HG03025 (cell line): ENCODE measurements around the gene KRTAP1-3.
"Not testable (repeated sequence)": the region's sequence is repeated elsewhere in the genome, so short reads cannot be mapped to it uniquely, and the experiment has no call there.

ENCODE experiments used
- ATAC-seq: cut with Tn5 transposase; IDR thresholded peaks from one replicate; pipeline ENCODE4 v1.9.1; 2021; ENCODE audit warnings: mild to moderate bottlenecking, moderate library complexity; ENCODE audit not compliant: unreplicated experiment, low FRiP score

Gene KRTAP1-3

GRCh38 chr17:41054556-41054955 is 19.9 kb upstream of the KRTAP1-3 start:
- ATAC-seq: not testable (repeated sequence)

- ATAC-seq: no peak
These were observed 19.4 kb upstream of the KRTAP1-3 start for GRCh38 chr17:41054025-41054424.

- ATAC-seq: no peak
These were observed 17.9 kb upstream of the KRTAP1-3 start for GRCh38 chr17:41052566-41052965.

GRCh38 chr17:41049110-41049509 is 14.4 kb upstream of the KRTAP1-3 start:
- no peak for ATAC-seq

- ATAC-seq: no peak
These were observed 13.8 kb upstream of the KRTAP1-3 start for GRCh38 chr17:41048441-41048840.

GRCh38 chr17:41046735-41047465 is 12.2 kb upstream of the KRTAP1-3 start, which contains the start of gene KRTAP2-1:
KRTAP2-1 (minus strand) TSS chr17:41047316; CDS start chr17:41047267, 49 bp downstream.
- ATAC-seq: not testable (repeated sequence)

GRCh38 chr17:41042953-41043352 is 8.3 kb upstream of the KRTAP1-3 start:
- no peak for ATAC-seq

- ATAC-seq: not testable (repeated sequence)
These were observed 6.3 kb upstream of the KRTAP1-3 start, which contains the start of gene KRTAP1-1 for GRCh38 chr17:41040783-41041571. KRTAP1-1 (minus strand) TSS chr17:41041450; CDS start chr17:41041397, 53 bp downstream.

GRCh38 chr17:41037853-41038350 is 3.2 kb upstream of the KRTAP1-3 start:
- no peak for ATAC-seq

GRCh38 chr17:41029633-41030245 is 4.9 kb downstream of the KRTAP1-3 start, which contains the start of gene KRTAP1-4:
KRTAP1-4 (minus strand) TSS chr17:41030195; CDS start chr17:41030078, 117 bp downstream.
- no peak for ATAC-seq

GRCh38 chr17:41026715-41027471 is 7.8 kb downstream of the KRTAP1-3 start, which contains the start of gene KRTAP1-5:
KRTAP1-5 (minus strand) TSS chr17:41027208; CDS start chr17:41027155, 53 bp downstream.
- no peak for ATAC-seq

GRCh38 chr17:41024697-41025096 is 10.0 kb downstream of the KRTAP1-3 start:
- no peak for ATAC-seq

GRCh38 chr17:41020336-41020735 is 14.3 kb downstream of the KRTAP1-3 start:
- ATAC-seq: no peak

- no peak for ATAC-seq
These were observed 15.3 kb downstream of the KRTAP1-3 start for GRCh38 chr17:41019415-41019814.

- ATAC-seq: no peak
These were observed 16.1 kb downstream of the KRTAP1-3 start for GRCh38 chr17:41018541-41018940.

GRCh38 chr17:41016578-41017215 is 18.0 kb downstream of the KRTAP1-3 start:
- no peak for ATAC-seq

- ATAC-seq: no peak
These were observed 19.2 kb downstream of the KRTAP1-3 start for GRCh38 chr17:41015454-41015853.

- ATAC-seq: no peak
These were observed 21.1 kb downstream of the KRTAP1-3 start for GRCh38 chr17:41013606-41014005.

- no peak for ATAC-seq
These were observed 21.5 kb downstream of the KRTAP1-3 start for GRCh38 chr17:41013181-41013580.
